ENCODE data around the gene SESN1.
"Not testable (repeated sequence)": the region's sequence is repeated elsewhere in the genome, so short reads cannot be mapped to it uniquely, and the experiment has no call there.

SESN1 gene

GRCh38 chr6:109117346-109118035 is 22.8 kb upstream of the SESN1 start:
- Mint-ChIP-seq H3K27me3 (no peaks in the 10 kb centered on the region), H3K4me1 (peaks cover 38% of the 10 kb centered on the region), H3K9me3 (no peaks in the 10 kb centered on the region), H3K36me3 (ENCODE audit: insufficient read depth) (peaks cover under 1% of the 10 kb centered on the region), H3K4me3 (no peak overlapping the region), H3K27ac (ENCODE audit: low read depth) (no peak overlapping the region)
- DNase-seq (ENCODE audit: low spot score in 2 of 2): no peak
- no peak for ATAC-seq (replicated peaks; ENCODE audit: extremely low read depth, poor library complexity, severe bottlenecking)

- H3K36me3 Mint-ChIP-seq (ENCODE audit: insufficient read depth); H3K4me3 Mint-ChIP-seq; H3K9me3 Mint-ChIP-seq; DNase-seq (ENCODE audit: low spot score in 2 of 2); H3K27me3 Mint-ChIP-seq; ATAC-seq (replicated peaks; ENCODE audit: extremely low read depth, poor library complexity, severe bottlenecking); H3K27ac Mint-ChIP-seq (ENCODE audit: low read depth): not testable (repeated sequence)
- H3K4me1 Mint-ChIP-seq: peaks cover 24% of the 10 kb centered on the region
These were observed 18.0 kb upstream of the SESN1 start for GRCh38 chr6:109112663-109113062.

GRCh38 chr6:109109663-109110062 is 15.0 kb upstream of the SESN1 start:
- not testable (repeated sequence) for ATAC-seq (replicated peaks; ENCODE audit: extremely low read depth, poor library complexity, severe bottlenecking); H3K27ac Mint-ChIP-seq (ENCODE audit: low read depth); H3K4me3 Mint-ChIP-seq; H3K27me3 Mint-ChIP-seq; H3K36me3 Mint-ChIP-seq (ENCODE audit: insufficient read depth); H3K9me3 Mint-ChIP-seq; DNase-seq (ENCODE audit: low spot score in 2 of 2)
- H3K4me1 Mint-ChIP-seq: peaks cover 24% of the 10 kb centered on the region

- no peaks in the 10 kb centered on the region for H3K27me3 Mint-ChIP-seq
- H3K4me3 Mint-ChIP-seq: no peak overlapping the region
- DNase-seq (ENCODE audit: low spot score in 2 of 2) (no peak), ATAC-seq (replicated peaks; ENCODE audit: extremely low read depth, poor library complexity, severe bottlenecking) (no peak)
- H3K9me3 Mint-ChIP-seq: no peaks in the 10 kb centered on the region
- H3K27ac Mint-ChIP-seq (ENCODE audit: low read depth): no peak overlapping the region
- no peaks in the 10 kb centered on the region for H3K4me1 Mint-ChIP-seq
- H3K36me3 Mint-ChIP-seq (ENCODE audit: insufficient read depth): peaks cover 5% of the 10 kb centered on the region
These were observed 11.0 kb upstream of the SESN1 start for GRCh38 chr6:109105681-109106080.

- no peak overlapping the region for H3K27ac Mint-ChIP-seq (ENCODE audit: low read depth)
- no peaks in the 10 kb centered on the region for H3K27me3 Mint-ChIP-seq
- no peaks in the 10 kb centered on the region for H3K4me1 Mint-ChIP-seq
- H3K36me3 Mint-ChIP-seq (ENCODE audit: insufficient read depth): peaks cover 6% of the 10 kb centered on the region
- ATAC-seq (replicated peaks; ENCODE audit: extremely low read depth, poor library complexity, severe bottlenecking): no peak
- H3K4me3 Mint-ChIP-seq: no peak overlapping the region
- no peak for DNase-seq (ENCODE audit: low spot score in 2 of 2)
- no peaks in the 10 kb centered on the region for H3K9me3 Mint-ChIP-seq
These were observed 9.9 kb upstream of the SESN1 start for GRCh38 chr6:109104512-109104911.

GRCh38 chr6:109103942-109104341 is 9.3 kb upstream of the SESN1 start:
- Mint-ChIP-seq H3K27me3 (no peaks in the 10 kb centered on the region), H3K9me3 (no peaks in the 10 kb centered on the region), H3K36me3 (ENCODE audit: insufficient read depth) (peaks cover 8% of the 10 kb centered on the region), H3K4me3 (no peak overlapping the region), H3K27ac (ENCODE audit: low read depth) (no peak overlapping the region), H3K4me1 (peaks cover 4% of the 10 kb centered on the region)
- ATAC-seq (replicated peaks; ENCODE audit: extremely low read depth, poor library complexity, severe bottlenecking): no peak
- DNase-seq (ENCODE audit: low spot score in 2 of 2): no peak

GRCh38 chr6:109102762-109103161 is 8.1 kb upstream of the SESN1 start:
- Mint-ChIP-seq H3K27ac (ENCODE audit: low read depth) (no peak overlapping the region), H3K4me3 (no peak overlapping the region), H3K27me3 (no peaks in the 10 kb centered on the region), H3K36me3 (ENCODE audit: insufficient read depth) (peaks cover 8% of the 10 kb centered on the region), H3K9me3 (no peaks in the 10 kb centered on the region), H3K4me1 (peaks cover 10% of the 10 kb centered on the region)
- no peak for ATAC-seq (replicated peaks; ENCODE audit: extremely low read depth, poor library complexity, severe bottlenecking)
- no peak for DNase-seq (ENCODE audit: low spot score in 2 of 2)

- Mint-ChIP-seq H3K36me3 (ENCODE audit: insufficient read depth) (peaks cover 17% of the 10 kb centered on the region), H3K27me3 (no peaks in the 10 kb centered on the region), H3K9me3 (no peaks in the 10 kb centered on the region), H3K27ac (ENCODE audit: low read depth) (no peak overlapping the region), H3K4me3 (no peak overlapping the region), H3K4me1 (peaks cover 46% of the 10 kb centered on the region)
- ATAC-seq (replicated peaks; ENCODE audit: extremely low read depth, poor library complexity, severe bottlenecking): no peak
- DNase-seq (ENCODE audit: low spot score in 2 of 2): no peak
These were observed 3.0 kb upstream of the SESN1 start for GRCh38 chr6:109097661-109098060.

- H3K4me1 Mint-ChIP-seq: peaks cover 61% of the 10 kb centered on the region
- ATAC-seq (replicated peaks; ENCODE audit: extremely low read depth, poor library complexity, severe bottlenecking): no peak
- H3K27me3 Mint-ChIP-seq: no peaks in the 10 kb centered on the region
- H3K4me3 Mint-ChIP-seq: peak overlapping the region; percentile 91
- no peaks in the 10 kb centered on the region for H3K9me3 Mint-ChIP-seq
- DNase-seq (ENCODE audit: low spot score in 2 of 2): no peak
- H3K27ac Mint-ChIP-seq (ENCODE audit: low read depth): no peak overlapping the region
- H3K36me3 Mint-ChIP-seq (ENCODE audit: insufficient read depth): peaks cover 19% of the 10 kb centered on the region
These were observed 1.6 kb upstream of the SESN1 start for GRCh38 chr6:109096208-109096607.

GRCh38 chr6:109095835-109096084 is 1.1 kb upstream of the SESN1 start:
- H3K27ac Mint-ChIP-seq (ENCODE audit: low read depth): peak overlapping the region; percentile 96
- peak overlapping the region; percentile 91 for H3K4me3 Mint-ChIP-seq
- peaks cover 19% of the 10 kb centered on the region for H3K36me3 Mint-ChIP-seq (ENCODE audit: insufficient read depth)
- H3K4me1 Mint-ChIP-seq: peaks cover 64% of the 10 kb centered on the region
- DNase-seq (ENCODE audit: low spot score in 2 of 2) (no peak), ATAC-seq (replicated peaks; ENCODE audit: extremely low read depth, poor library complexity, severe bottlenecking) (no peak)
- H3K27me3 Mint-ChIP-seq: no peaks in the 10 kb centered on the region
- no peaks in the 10 kb centered on the region for H3K9me3 Mint-ChIP-seq

GRCh38 chr6:109095036-109095834 is 589 bp upstream of the SESN1 start, which contains the start of gene CEP57L1:
CEP57L1 (plus strand) TSS chr6:109095507; CDS start chr6:109145222, 49,715 bp downstream.
- DNase-seq (ENCODE audit: low spot score in 2 of 2) (peak; percentile 88 to 94), ATAC-seq (replicated peaks; ENCODE audit: extremely low read depth, poor library complexity, severe bottlenecking) (peak; percentile 74)
- H3K27ac Mint-ChIP-seq (ENCODE audit: low read depth): peak within 1 kb of the TSS; percentile 96
- no peaks in the 10 kb centered on the region for H3K9me3 Mint-ChIP-seq
- H3K27me3 Mint-ChIP-seq: no peaks in the 10 kb centered on the region
- peaks cover 69% of the 10 kb centered on the region for H3K4me1 Mint-ChIP-seq
- peak within 1 kb of the TSS; percentile 91 for H3K4me3 Mint-ChIP-seq
- H3K36me3 Mint-ChIP-seq (ENCODE audit: insufficient read depth): peaks cover 18% of the 10 kb centered on the region

GRCh38 chr6:109093732-109094415 is 772 bp downstream of the SESN1 start:
- Mint-ChIP-seq H3K27me3 (no peaks in the 10 kb centered on the region), H3K36me3 (ENCODE audit: insufficient read depth) (peaks cover 13% of the 10 kb centered on the region), H3K4me1 (peaks cover 76% of the 10 kb centered on the region), H3K9me3 (no peaks in the 10 kb centered on the region), H3K27ac (ENCODE audit: low read depth) (peak overlapping the region; percentile 63), H3K4me3 (peak overlapping the region; percentile 91)
- DNase-seq (ENCODE audit: low spot score in 2 of 2): no peak
- no peak for ATAC-seq (replicated peaks; ENCODE audit: extremely low read depth, poor library complexity, severe bottlenecking)

GRCh38 chr6:109092074-109092473 is 2.6 kb downstream of the SESN1 start:
- DNase-seq (ENCODE audit: low spot score in 2 of 2): no peak
- peak overlapping the region; percentile 91 for H3K4me3 Mint-ChIP-seq
- no peaks in the 10 kb centered on the region for H3K9me3 Mint-ChIP-seq
- H3K4me1 Mint-ChIP-seq: peaks cover 69% of the 10 kb centered on the region
- H3K27me3 Mint-ChIP-seq: no peaks in the 10 kb centered on the region
- peaks cover 15% of the 10 kb centered on the region for H3K36me3 Mint-ChIP-seq (ENCODE audit: insufficient read depth)
- H3K27ac Mint-ChIP-seq (ENCODE audit: low read depth): peak overlapping the region; percentile 74
- no peak for ATAC-seq (replicated peaks; ENCODE audit: extremely low read depth, poor library complexity, severe bottlenecking)

Measured in central memory CD8-positive, alpha-beta T cell (primary cell).